Panc1 (cell line): ENCODE measurements around the gene TENM3. TPM values are rescaled to one million over a fixed set of nuclear protein-coding genes. Genes with fewer than 3 reads are reported as not detected.

ENCODE experiments used
- ATAC-seq: fragments of 200-7000 bp; cut with Tn5 transposase; 2 replicates; pipeline ENCODE4 v1.9.1; 2020; ENCODE audit warnings: mild to moderate bottlenecking, moderate library complexity
- BruUV-seq: library from RNA; stranded (reverse); fragments of 400-500 nt; replicated peaks from 2 replicates; lab custom pipeline; 2021; lab: Mats Ljungman, UMichigan
- CTCF ChIA-PET: fragments of 300-600 bp; sonication (Branson Sonifier 250); formaldehyde crosslinking; loops from one replicate; lab custom pipeline; 2022; ENCODE audit warnings: antibody characterized with exemption; lab: Charles Lee
- POLR2A ChIA-PET: fragments of 300-600 bp; sonication (Branson Sonifier 250); formaldehyde crosslinking; loops from one replicate; lab custom pipeline; 2022; ENCODE audit warnings: antibody characterized with exemption; lab: Charles Lee
- DNase-seq: peaks from one replicate; pipeline ENCODE4 v3.0.0-alpha.2; 2010; ENCODE audit warnings: low read depth, low spot score
- H3K27ac ChIP-seq: 2 replicates; pipeline ENCODE4 v1.5.1; 2011; ENCODE audit warnings: mild to moderate bottlenecking, low read length, inconsistent platforms
- H3K27me3 ChIP-seq: fragments of 200-500 bp; sonication (Bioruptor generic); 2 replicates; pipeline ENCODE4 v1.6.0; 2014; ENCODE audit warnings: low read length, inconsistent platforms; ENCODE audit not compliant: control insufficient read depth, insufficient read depth
- H3K36me3 ChIP-seq: fragments of 200-500 bp; sonication (Bioruptor generic); 2 replicates; pipeline ENCODE4 v1.5.1; 2014; ENCODE audit warnings: inconsistent platforms, mild to moderate bottlenecking, low read length, moderate library complexity; ENCODE audit not compliant: control insufficient read depth, insufficient read depth
- H3K4me1 ChIP-seq: 2 replicates; pipeline ENCODE4 v1.5.1; 2011; ENCODE audit warnings: inconsistent platforms, mild to moderate bottlenecking, low read length, moderate library complexity; ENCODE audit not compliant: control insufficient read depth, insufficient read depth
- H3K4me3 ChIP-seq, 2 experiments: 2 replicates each; pipeline ENCODE4 v1.5.1; 2011 to 2012; ENCODE audit warnings: low read depth in 2 of 2, low read length in 2 of 2, mild to moderate bottlenecking in 2 of 2, inconsistent platforms in 1 of 2, moderate library complexity in 1 of 2
- H3K9me3 ChIP-seq: fragments of 200-500 bp; sonication (Bioruptor generic); 2 replicates; pipeline ENCODE4 v1.5.1; 2014; ENCODE audit warnings: low read depth, mild to moderate bottlenecking, inconsistent platforms, low read length, moderate library complexity; ENCODE audit not compliant: control insufficient read depth, insufficient read depth
- CTCF ChIP-seq: fragments of 450-650 bp; IDR thresholded peaks from 2 replicates; pipeline ENCODE4 v1.5.1; 2017; ENCODE audit warnings: mild to moderate bottlenecking
- POLR2AphosphoS5 ChIP-seq: IDR thresholded peaks from 2 replicates; pipeline ENCODE4 v1.6.1; 2012; ENCODE audit warnings: mild to moderate bottlenecking, low read depth, low read length, moderate library complexity
- REST ChIP-seq, 2 experiments: IDR thresholded peaks; 2 replicates each; pipeline ENCODE4 v1.6.1; 2011 to 2012; ENCODE audit warnings: low read depth in 2 of 2, control low read depth in 1 of 2, low read length in 1 of 2, mild to moderate bottlenecking in 1 of 2, moderate library complexity in 1 of 2; ENCODE audit not compliant: insufficient read depth in 1 of 2
- SIN3A ChIP-seq: IDR thresholded peaks from 2 replicates; pipeline ENCODE4 v1.6.1; 2012; ENCODE audit warnings: low read depth, mild to moderate bottlenecking, low read length, moderate library complexity, borderline replicate concordance; ENCODE audit not compliant: insufficient read depth
- TCF7L2 ChIP-seq: IDR thresholded peaks from 2 replicates; pipeline ENCODE4 v1.6.1; 2011; ENCODE audit warnings: mild to moderate bottlenecking, low read depth, low read length, inconsistent platforms
- in situ Hi-C: cut with HindIII; loops from 2 replicates; pipeline ENCODE4 v1.10.0; 2016; ENCODE audit warnings: low sequenced_read_pairs, low pct_unique_long_range_greater_than_20kb
- intact Hi-C: fragments of 100-400 bp; cut with micrococcal nuclease; formaldehyde crosslinking; loops from one replicate; pipeline ENCODE4 v1.10.0; 2022; ENCODE audit not compliant: unreplicated experiment
- total RNA-seq: library from RNA; stranded (reverse); gene quantifications from one replicate; pipeline ENCODE4 v1.2.1, GENCODE V29; 2021; ENCODE audit not compliant: unreplicated experiment

Gene TENM3
- total RNA-seq, 1 experiment from 2014 or later, result 0.95 TPM

- no peak for TF ChIP-seq CTCF
- no peak for TF ChIP-seq SIN3A
- no peak for TF ChIP-seq TCF7L2
- no peak for TF ChIP-seq POLR2AphosphoS5
- H3K36me3 ChIP-seq, result no peaks in the 10 kb centered on the region
- intact Hi-C loops, result no loop called here
- no peaks in the 10 kb centered on the region for H3K27me3 ChIP-seq
- H3K27ac ChIP-seq, result no peak overlapping the region
- H3K4me1 ChIP-seq, result no peaks in the 10 kb centered on the region
- DNase-seq, result no peak
- POLR2A ChIA-PET, result no interaction called here
- no TSS peak for BruUV-seq
- no peak overlapping the region for H3K4me3 ChIP-seq
- CTCF ChIA-PET, result no interaction called here
- in situ Hi-C loops, result no loop called here
- ATAC-seq, result no peak
- no peaks in the 10 kb centered on the region for H3K9me3 ChIP-seq
Measured at GRCh38 chr4:182337366-182337765, 94.2 kb downstream of the TENM3 start.

- Histone ChIP-seq H3K27ac (no peak overlapping the region), H3K4me1 (no peaks in the 10 kb centered on the region), H3K36me3 (no peaks in the 10 kb centered on the region), H3K4me3 (no peak overlapping the region), H3K27me3 (no peaks in the 10 kb centered on the region), H3K9me3 (no peaks in the 10 kb centered on the region)
- CTCF ChIA-PET, result no interaction called here
- no peak for DNase-seq
- BruUV-seq, result no TSS peak
- POLR2A ChIA-PET, result no interaction called here
- ATAC-seq, result no peak
- no peak for TF ChIP-seq REST (IDR thresholded peaks at IDR 0.05; ENCODE audit: insufficient read depth in 1 of 2, low read depth in 2 of 2, low read length in 1 of 2)
- TF ChIP-seq SIN3A, result no peak
- no peak for TF ChIP-seq TCF7L2
- TF ChIP-seq POLR2AphosphoS5, result no peak
- TF ChIP-seq CTCF, result no peak
- intact Hi-C loops, result no loop called here
- in situ Hi-C loops, result no loop called here
Measured at GRCh38 chr4:182338063-182338462, 94.9 kb downstream of the TENM3 start.
